ENCODE data around the gene USP21. TPM values are rescaled to one million over a fixed set of nuclear protein-coding genes. Genes with fewer than 3 reads are reported as not detected.

USP21 gene
- total and polyA plus RNA-seq, 9 donors = 16.7 to 41.9 (median 36.2) TPM

GRCh38 chr1:161119092-161119903, 40.0 kb upstream of the USP21 start:
- Histone ChIP-seq H3K4me1 (ENCODE audit: insufficient read depth) (peaks cover 23% of the 10 kb centered on the region), H3K9me3 (no peaks in the 10 kb centered on the region), H3K27ac (peak overlapping the region in 1 of 2 donors; percentile 16), H3K4me3 (peak overlapping the region; percentile 87), H3K27me3 (no peaks in the 10 kb centered on the region), H3K36me3 (no peaks in the 10 kb centered on the region)
- intact Hi-C loops (cut with DNase I) = no loop called here
- peak in 3 of 5 donors; percentile 49 to 69 (median 49) for DNase-seq
- TF ChIP-seq POLR2A (IDR thresholded peaks at IDR 0.05) (no peak), CTCF (IDR thresholded peaks at IDR 0.05) (peak in 1 of 3 donors; percentile 11)
- WGBS, 3 donors = 17 to 30% (median 23%) methylated on average over 10 of the region's 10 CpGs

GRCh38 chr1:161121042-161121650, 38.2 kb upstream of the USP21 start:
- Histone ChIP-seq H3K4me1 (ENCODE audit: insufficient read depth) (peaks cover 17% of the 10 kb centered on the region), H3K4me3 (no peak overlapping the region), H3K36me3 (no peaks in the 10 kb centered on the region), H3K27me3 (no peaks in the 10 kb centered on the region), H3K27ac (no peak overlapping the region), H3K9me3 (no peaks in the 10 kb centered on the region)
- intact Hi-C loops (cut with DNase I) = no loop called here
- no peak for DNase-seq
- 82 to 91% (median 86%) methylated on average over 3 of the region's 3 CpGs for WGBS, 3 donors
- no peak for TF ChIP-seq POLR2A (IDR thresholded peaks at IDR 0.05)
- TF ChIP-seq EP300 (IDR thresholded peaks at IDR 0.05) = no peak
- TF ChIP-seq CTCF (IDR thresholded peaks at IDR 0.05) = no peak

- H3K4me3 ChIP-seq = no peak overlapping the region
- no peaks in the 10 kb centered on the region for H3K36me3 ChIP-seq
- peaks cover 13% of the 10 kb centered on the region for H3K4me1 ChIP-seq (ENCODE audit: insufficient read depth)
- TF ChIP-seq EP300 (IDR thresholded peaks at IDR 0.05) = no peak
- no peak for TF ChIP-seq POLR2A (IDR thresholded peaks at IDR 0.05)
- TF ChIP-seq CTCF (IDR thresholded peaks at IDR 0.05) = no peak
- DNase-seq = no peak
- no peak overlapping the region for H3K27ac ChIP-seq
- H3K9me3 ChIP-seq = no peaks in the 10 kb centered on the region
- no peaks in the 10 kb centered on the region for H3K27me3 ChIP-seq
- intact Hi-C loops (cut with DNase I) = no loop called here
- WGBS, 3 donors = 76 to 78% (median 78%) methylated on average over 4 of the region's 4 CpGs
These were observed 37.5 kb upstream of the USP21 start for GRCh38 chr1:161121834-161122233.

GRCh38 chr1:161122967-161123366, 36.3 kb upstream of the USP21 start:
- H3K36me3 ChIP-seq = no peaks in the 10 kb centered on the region
- no peak overlapping the region for H3K4me3 ChIP-seq
- no peaks in the 10 kb centered on the region for H3K9me3 ChIP-seq
- intact Hi-C loops (cut with DNase I) = no loop called here
- no peak overlapping the region for H3K27ac ChIP-seq
- no peak for DNase-seq
- TF ChIP-seq POLR2A (IDR thresholded peaks at IDR 0.05) = no peak
- no peak for TF ChIP-seq CTCF (IDR thresholded peaks at IDR 0.05)
- no peak for TF ChIP-seq EP300 (IDR thresholded peaks at IDR 0.05)
- H3K4me1 ChIP-seq (ENCODE audit: insufficient read depth) = peaks cover 13% of the 10 kb centered on the region
- 77 to 80% (median 80%) methylated on average over 6 of the region's 6 CpGs for WGBS, 3 donors
- H3K27me3 ChIP-seq = no peaks in the 10 kb centered on the region

All from ovary (tissue), 9 donors.